Measurements from ENCODE around the gene TLCD2.
"Not testable (repeated sequence)": the region's sequence is repeated elsewhere in the genome, so short reads cannot be mapped to it uniquely, and the experiment has no call there.

Gene TLCD2

GRCh38 chr17:1718362-1719165 is 8.4 kb upstream of the TLCD2 start:
- no peak for DNase-seq (ENCODE audit: low read depth in 1 of 2, low spot score in 1 of 2)

- peak; percentile 52 to 56 for DNase-seq (ENCODE audit: low read depth in 1 of 2, low spot score in 1 of 2)
Measured at GRCh38 chr17:1716912-1717695, 6.9 kb upstream of the TLCD2 start.

DNA sequence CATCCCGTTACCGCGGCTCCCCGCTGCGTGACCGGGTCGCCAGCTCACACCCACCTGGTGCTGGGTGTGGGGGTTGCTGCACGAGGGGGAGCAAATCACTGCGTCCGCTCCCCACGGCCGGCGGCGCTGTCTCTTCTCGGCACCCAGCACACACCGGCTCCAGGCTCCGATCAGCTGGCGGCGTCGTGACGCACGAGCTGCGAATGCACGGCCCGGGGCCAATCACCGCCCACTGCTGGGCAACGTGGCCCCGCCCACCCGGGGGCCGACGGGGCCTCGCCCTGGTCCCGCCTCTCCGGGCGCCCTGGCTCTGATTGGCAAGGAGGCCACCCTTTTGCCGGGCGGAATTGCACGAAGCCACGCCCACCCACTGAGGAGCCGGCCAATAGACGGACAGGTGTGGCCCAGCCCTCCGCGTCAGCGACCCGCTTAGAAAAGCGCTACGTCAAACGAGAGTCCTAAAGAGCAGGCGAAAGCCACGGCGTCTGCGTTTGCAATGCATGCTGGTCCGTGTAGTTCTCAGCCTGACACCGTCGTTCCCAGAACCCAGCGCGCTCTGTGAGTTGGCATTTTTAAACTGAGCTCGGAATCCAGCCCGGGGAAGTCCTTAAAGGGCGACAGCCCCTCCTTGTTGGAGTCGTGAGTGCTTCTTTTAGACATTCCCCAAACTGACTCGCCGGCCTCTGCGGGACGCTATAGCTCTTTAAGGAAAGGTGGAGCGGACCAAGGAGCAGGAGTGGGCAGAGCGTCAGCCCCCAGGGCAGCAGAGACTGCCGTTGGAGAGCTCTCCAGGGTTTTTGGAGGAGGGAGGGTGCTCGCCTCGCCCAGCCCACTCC is 6.1 kb upstream of the TLCD2 start:
- DNase-seq (ENCODE audit: low read depth in 1 of 2, low spot score in 1 of 2) = peak; percentile 99 to 100

DNA sequence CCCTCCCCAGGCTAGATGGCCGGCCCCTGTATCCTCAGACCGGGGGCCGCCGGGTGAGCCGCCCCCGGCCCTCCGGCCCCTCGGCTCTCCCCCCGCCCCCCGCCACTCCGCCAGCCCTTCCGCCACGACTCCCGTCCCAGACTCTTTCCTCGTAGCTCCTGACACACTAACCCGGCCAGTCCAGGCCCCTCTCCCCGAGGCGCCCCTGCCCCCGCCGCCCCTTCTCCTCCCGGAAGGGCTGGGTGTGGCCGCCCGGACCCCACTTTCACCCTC is 5.6 kb upstream of the TLCD2 start:
- DNase-seq (ENCODE audit: low read depth in 1 of 2, low spot score in 1 of 2) = no peak

DNA sequence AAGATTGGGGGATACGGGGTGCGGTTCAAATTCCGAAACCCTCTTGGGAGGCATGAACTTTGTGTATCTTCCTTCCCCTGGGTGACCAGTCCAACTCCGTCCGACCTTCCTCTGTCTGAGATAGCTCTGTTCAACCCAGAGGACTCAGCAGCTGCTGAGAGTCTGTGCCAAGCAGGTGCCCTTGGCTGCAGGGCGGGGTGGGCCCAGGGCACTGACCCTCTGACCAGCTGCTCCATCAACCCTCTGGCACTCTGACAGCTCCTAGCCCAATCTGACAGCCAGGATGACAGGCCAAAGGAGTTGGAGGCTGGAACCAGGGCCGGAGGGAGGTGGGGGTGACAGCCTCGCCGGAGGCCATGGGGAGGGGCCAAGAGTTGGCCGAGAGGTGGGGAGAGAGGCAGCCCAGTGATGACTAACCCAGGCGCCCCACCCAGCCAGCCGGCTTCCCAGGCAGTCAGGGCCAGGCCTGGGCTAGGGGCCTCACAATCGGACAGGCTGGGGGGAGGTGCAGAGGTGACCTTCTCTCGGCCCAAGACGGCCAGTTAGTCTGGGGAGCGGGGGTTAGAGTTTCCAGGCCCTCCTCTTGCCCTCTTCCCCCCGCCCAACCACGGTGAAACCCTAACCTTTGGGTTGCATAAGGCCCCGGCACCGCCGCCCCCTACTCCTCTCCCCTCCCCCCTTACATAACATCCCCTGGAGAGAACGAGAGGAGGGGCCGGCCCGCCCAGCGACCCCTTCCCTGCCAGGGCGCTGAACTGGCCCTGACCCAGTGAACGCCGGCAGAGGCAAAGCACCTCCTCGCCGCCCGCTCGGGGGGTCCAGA is 5.0 kb upstream of the TLCD2 start:
- peak in 1 of 2 donors; percentile 26 for DNase-seq (ENCODE audit: low read depth in 1 of 2, low spot score in 1 of 2)

DNA sequence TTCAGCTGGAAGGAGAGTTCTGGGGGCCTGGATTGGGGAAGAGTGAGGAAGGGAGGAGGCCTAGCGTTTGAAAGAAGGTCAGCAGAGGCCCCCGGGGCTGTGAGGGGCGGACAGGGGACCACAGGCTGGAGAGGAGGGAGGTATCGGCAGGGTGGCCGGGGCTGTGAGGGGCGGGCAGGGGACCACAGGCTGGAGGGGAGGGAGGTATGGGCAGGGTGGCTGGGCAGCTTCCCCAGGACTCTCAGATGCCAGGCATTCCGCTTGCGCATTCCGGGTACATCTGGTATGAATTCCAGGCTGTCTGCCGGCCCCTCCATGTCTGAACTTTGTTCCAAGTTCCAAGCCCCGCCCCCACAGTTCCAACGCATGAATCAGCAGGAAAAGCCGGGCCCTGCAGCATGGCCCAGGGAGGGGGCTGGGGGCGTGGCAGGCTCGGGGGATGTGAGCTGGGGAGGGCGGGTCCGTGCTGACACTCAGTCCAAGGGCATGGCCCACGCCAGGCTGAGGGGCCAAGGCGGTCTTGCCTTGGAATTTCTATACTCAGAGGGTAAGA is 4.3 kb upstream of the TLCD2 start:
- no peak for DNase-seq (ENCODE audit: low read depth in 1 of 2, low spot score in 1 of 2)

DNA sequence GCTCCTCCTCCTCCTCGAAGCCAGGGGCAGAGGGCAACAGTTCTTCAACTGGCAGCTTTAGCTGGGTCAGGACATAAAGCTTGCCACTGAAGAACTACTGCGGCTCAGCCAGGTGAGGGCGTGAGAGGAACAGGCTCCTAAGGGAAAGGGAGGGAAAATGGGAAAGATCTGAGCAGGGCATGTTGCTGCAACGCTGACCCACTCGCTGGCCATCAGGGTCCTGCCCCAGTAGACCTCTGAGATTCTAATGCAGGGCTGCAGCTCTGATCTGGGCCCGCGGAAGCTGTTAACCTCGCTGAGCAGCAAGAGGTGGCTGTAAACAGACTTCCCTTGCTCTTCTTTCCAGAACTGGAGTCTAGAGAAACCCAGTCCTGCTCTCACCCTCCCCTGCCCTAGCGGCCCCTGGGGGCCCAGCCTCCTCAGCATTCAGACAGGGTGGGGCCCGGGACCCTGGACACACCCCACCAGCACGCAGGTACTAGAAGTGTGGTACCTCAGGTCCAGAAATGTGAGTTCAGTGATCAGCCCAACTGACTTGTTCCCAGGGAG is 3.8 kb upstream of the TLCD2 start:
- no peak for DNase-seq (ENCODE audit: low read depth in 1 of 2, low spot score in 1 of 2)

GRCh38 chr17:1713160-1713877 is 3.1 kb upstream of the TLCD2 start:
- DNase-seq (ENCODE audit: low read depth in 1 of 2, low spot score in 1 of 2) = no peak

DNA sequence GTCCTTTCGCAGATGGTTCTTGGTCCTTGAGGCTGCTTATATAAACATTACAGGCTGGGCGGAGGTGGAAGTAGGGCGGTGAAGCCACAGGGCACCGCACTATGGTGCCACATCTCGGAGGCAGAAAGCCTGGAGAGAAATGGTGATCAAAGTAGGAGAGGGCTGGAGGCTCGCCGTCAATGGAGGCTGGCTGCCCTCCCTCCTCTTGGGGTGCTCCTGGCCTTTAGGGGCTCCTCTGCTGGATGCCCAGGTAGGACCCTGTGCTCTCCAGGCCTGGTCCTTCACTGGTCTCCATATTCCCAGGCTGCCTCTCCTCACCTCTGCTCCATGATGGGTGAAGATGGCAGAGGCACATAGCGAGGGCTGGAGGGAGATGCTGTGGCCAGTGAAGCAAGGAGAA is 2.1 kb upstream of the TLCD2 start:
- no peak for DNase-seq (ENCODE audit: low read depth in 1 of 2, low spot score in 1 of 2)

DNA sequence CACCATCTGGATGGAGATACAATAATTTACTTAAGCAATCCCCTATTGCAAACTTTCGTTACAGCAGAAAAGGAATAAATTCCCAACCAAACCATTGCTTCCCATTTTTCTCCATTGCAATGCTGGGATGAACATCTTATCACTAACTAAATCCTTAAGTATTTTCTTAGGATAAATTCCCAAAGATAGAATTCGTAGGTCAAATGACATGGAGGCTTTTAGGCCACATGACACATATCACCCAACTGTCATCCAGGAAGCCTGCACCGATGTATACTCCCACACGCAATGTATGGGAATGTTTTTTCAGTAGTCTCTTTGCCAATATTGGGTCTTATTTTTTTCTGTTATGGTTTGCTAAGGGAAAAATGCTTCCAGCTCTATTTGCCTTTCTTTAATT is 1.6 kb upstream of the TLCD2 start:
- no peak for DNase-seq (ENCODE audit: low read depth in 1 of 2, low spot score in 1 of 2)

- DNase-seq (ENCODE audit: low read depth in 1 of 2, low spot score in 1 of 2) = no peak
Measured at GRCh38 chr17:1710807-1711553, 803 bp upstream of the TLCD2 start.

GRCh38 chr17:1709403-1709951 is 700 bp downstream of the TLCD2 start:
- no peak for DNase-seq (ENCODE audit: low read depth in 1 of 2, low spot score in 1 of 2)

- DNase-seq (ENCODE audit: low read depth in 1 of 2, low spot score in 1 of 2) = not testable (repeated sequence)
Measured at GRCh38 chr17:1708791-1709346, 1.3 kb downstream of the TLCD2 start.

GRCh38 chr17:1707107-1707506 is 3.1 kb downstream of the TLCD2 start:
- no peak for DNase-seq (ENCODE audit: low read depth in 1 of 2, low spot score in 1 of 2)

DNA sequence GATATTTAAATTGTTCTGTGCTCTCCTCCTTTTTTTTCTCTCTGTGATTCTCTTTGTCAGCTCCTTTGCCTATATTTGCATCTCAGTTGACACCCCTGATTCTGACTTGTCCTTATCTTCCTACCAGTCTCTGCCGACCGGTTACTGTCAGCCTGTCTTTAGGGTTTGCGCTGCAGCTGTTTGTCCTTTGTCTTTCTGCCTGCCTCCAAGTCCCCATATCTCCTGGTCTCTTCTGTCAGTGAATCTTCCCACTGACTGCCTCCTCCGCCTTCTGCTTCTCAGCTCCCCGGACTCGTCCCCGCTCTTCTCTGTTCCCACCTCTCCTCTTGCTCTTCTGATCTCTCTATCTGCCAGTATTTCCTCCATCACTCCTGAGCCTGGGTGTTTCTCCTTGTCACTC is 5.2 kb downstream of the TLCD2 start:
- DNase-seq (ENCODE audit: low read depth in 1 of 2, low spot score in 1 of 2) = no peak

GRCh38 chr17:1703063-1703462 is 7.1 kb downstream of the TLCD2 start:
- no peak for DNase-seq (ENCODE audit: low read depth in 1 of 2, low spot score in 1 of 2)

GRCh38 chr17:1699891-1700290 is 10.3 kb downstream of the TLCD2 start:
- not testable (repeated sequence) for DNase-seq (ENCODE audit: low read depth in 1 of 2, low spot score in 1 of 2)

- DNase-seq (ENCODE audit: low read depth in 1 of 2, low spot score in 1 of 2) = no peak
Measured at GRCh38 chr17:1697681-1698080, 12.5 kb downstream of the TLCD2 start.

Measured in stimulated activated CD4-positive, alpha-beta T cell treated with anti-CD3 and anti-CD28 coated beads, Interleukin-15, amount 100 ng/mL, for 1 hour (primary cell).